Measurements from ENCODE around the gene REL. TPM values are rescaled to one million over a fixed set of nuclear protein-coding genes. Genes with fewer than 3 reads are reported as not detected.

Gene REL
- total RNA-seq, 4 donors from 2014 or later = 10.5 to 17.3 (median 12.7) TPM

DNA sequence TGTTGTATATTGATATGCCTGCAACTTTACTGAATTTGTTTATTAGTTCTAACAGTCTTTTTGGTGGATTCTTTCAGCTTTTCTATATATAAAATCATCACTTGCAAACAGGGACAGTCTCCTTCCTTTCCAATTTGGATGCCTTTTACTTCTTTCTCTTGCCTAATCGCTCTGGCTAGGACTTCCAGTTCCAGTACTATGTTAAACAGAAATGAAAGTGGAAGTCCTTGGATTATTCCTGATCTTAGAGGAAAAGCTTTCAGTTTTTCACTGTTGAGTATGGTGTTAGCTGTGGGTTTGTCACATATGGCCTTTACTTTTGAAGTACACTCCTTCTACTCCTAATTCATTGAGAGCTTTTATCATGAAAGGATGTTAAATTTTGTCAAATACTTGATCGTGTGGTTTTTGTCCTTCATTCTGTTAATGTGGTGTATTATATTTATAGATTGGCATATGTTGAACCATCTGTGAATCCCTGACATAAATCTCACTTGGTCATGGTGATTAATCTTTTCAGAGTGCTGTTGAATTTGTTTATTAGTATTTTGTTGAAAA, 52.9 kb downstream of the REL start:
- WGBS, 2 donors = 66 to 77% methylated on average over 2 of the region's 2 CpGs
- no peak overlapping the region for H3K4me3 ChIP-seq
- no peaks in the 10 kb centered on the region for H3K9me3 ChIP-seq
- peak in 1 of 2 donors; percentile 16 for DNase-seq (ENCODE audit: low spot score in 2 of 2)
- peak overlapping the region in 2 of 4 donors; percentile 22 to 57 for H3K27ac ChIP-seq
- TF ChIP-seq POLR2A (IDR thresholded peaks at IDR 0.05) (no peak), EP300 (IDR thresholded peaks at IDR 0.05) (peak in 1 of 2 donors; percentile 62)
- TF ChIP-seq, protein P1, sequence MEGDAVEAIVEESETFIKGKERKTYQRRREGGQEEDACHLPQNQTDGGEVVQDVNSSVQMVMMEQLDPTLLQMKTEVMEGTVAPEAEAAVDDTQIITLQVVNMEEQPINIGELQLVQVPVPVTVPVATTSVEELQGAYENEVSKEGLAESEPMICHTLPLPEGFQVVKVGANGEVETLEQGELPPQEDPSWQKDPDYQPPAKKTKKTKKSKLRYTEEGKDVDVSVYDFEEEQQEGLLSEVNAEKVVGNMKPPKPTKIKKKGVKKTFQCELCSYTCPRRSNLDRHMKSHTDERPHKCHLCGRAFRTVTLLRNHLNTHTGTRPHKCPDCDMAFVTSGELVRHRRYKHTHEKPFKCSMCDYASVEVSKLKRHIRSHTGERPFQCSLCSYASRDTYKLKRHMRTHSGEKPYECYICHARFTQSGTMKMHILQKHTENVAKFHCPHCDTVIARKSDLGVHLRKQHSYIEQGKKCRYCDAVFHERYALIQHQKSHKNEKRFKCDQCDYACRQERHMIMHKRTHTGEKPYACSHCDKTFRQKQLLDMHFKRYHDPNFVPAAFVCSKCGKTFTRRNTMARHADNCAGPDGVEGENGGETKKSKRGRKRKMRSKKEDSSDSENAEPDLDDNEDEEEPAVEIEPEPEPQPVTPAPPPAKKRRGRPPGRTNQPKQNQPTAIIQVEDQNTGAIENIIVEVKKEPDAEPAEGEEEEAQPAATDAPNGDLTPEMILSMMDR (IDR thresholded peaks at IDR 0.05) = no peak
- peaks cover under 1 to 40% (median 5%) of the 10 kb centered on the region in 3 donors for H3K36me3 ChIP-seq
- H3K4me1 ChIP-seq = peaks cover 0 to 14% (median 0%) of the 10 kb centered on the region in 4 donors
- no peaks in the 10 kb centered on the region for H3K27me3 ChIP-seq

DNA sequence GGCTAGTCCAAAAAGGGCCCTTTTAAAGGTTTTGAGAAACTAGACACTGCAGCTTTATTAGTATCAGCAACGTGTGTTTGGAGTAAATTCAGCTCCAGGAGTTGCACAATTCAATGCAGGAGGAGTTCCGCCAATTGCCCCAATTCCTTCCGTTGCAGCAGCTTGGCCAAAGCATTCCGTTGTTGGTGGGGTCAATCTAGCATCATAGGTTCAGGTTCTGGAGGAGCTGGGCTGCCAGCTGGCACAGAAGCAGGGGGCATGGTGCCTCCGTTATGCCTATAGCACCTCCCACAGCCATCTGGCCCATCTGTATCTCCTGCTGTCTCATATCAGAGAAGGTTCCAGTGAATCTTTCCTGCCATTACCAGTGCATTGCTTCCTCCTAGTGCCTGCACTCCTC, 55.4 kb downstream of the REL start:
- TF ChIP-seq EP300 (IDR thresholded peaks at IDR 0.05) (no peak), POLR2A (IDR thresholded peaks at IDR 0.05) (no peak)
- TF ChIP-seq, protein P1 (IDR thresholded peaks at IDR 0.05) = no peak
- H3K4me3 ChIP-seq = no peak overlapping the region
- H3K9me3 ChIP-seq = no peaks in the 10 kb centered on the region
- H3K27ac ChIP-seq = no peak overlapping the region
- no peaks in the 10 kb centered on the region for H3K27me3 ChIP-seq
- WGBS, 2 donors = 75 to 86% methylated on average over 5 of the region's 5 CpGs
- DNase-seq (ENCODE audit: low spot score in 2 of 2) = no peak
- peaks cover 0 to 18% (median 0%) of the 10 kb centered on the region in 4 donors for H3K4me1 ChIP-seq
- H3K36me3 ChIP-seq = peaks cover 2 to 36% (median 4%) of the 10 kb centered on the region in 3 donors

DNA sequence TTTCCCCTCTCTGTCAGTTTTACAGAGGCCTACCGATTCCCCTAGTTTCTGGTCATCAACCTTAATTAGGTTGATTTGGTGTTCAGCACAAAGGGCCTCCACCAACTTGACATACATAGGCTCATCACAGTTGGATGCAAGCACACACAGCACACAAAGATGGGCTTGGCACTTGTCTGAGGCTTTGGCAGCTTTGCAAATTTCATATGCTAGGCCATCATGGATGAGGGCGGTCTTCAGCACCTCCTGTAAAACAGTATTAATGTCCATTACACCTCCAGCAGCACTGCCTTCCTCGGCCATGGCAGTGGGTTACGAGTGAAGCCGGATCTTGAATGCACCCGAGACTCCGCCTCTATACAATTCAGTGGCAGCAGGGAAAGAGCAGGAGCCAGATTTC, 56.9 kb downstream of the REL start:
- 96% methylated on average over 7 of the region's 7 CpGs for WGBS, 2 donors

DNA sequence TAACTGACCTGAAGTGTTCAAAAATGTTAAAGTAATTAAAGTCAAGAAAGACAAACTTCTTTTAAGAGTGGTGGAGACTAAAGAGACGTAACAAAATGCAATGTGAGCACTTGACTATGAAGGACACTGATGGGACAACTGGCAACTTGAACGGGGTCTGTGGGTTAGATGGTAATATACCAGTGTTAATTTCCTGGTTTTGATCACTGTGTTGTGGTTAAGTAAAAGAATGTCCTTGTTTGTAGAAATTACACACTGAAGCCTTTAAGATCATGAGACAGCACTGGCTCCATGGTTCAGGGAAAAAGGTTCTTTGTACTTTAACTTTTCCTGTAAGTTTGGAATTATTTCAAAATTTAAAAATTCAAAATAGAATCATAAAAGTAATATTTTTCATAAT, 58.2 kb downstream of the REL start:
- WGBS, 2 donors = 54 to 58% methylated on average over 2 of the region's 2 CpGs
- Histone ChIP-seq H3K4me3 (no peak overlapping the region), H3K27me3 (no peaks in the 10 kb centered on the region), H3K9me3 (no peaks in the 10 kb centered on the region), H3K36me3 (peaks cover 0 to 34% (median 2%) of the 10 kb centered on the region in 3 donors), H3K27ac (no peak overlapping the region), H3K4me1 (peaks cover 0 to 6% (median 0%) of the 10 kb centered on the region in 4 donors)
- no peak for DNase-seq (ENCODE audit: low spot score in 2 of 2)
- TF ChIP-seq, protein P1 (IDR thresholded peaks at IDR 0.05) = no peak
- TF ChIP-seq EP300 (IDR thresholded peaks at IDR 0.05) (no peak), POLR2A (IDR thresholded peaks at IDR 0.05) (no peak)

More for the DNA sequence above, 56.9 kb downstream of the REL start:
- Histone ChIP-seq H3K4me3 (no peak overlapping the region), H3K27me3 (no peaks in the 10 kb centered on the region), H3K36me3 (peaks cover 0 to 23% (median 2%) of the 10 kb centered on the region in 3 donors), H3K9me3 (no peaks in the 10 kb centered on the region), H3K4me1 (peaks cover 0 to 18% (median 0%) of the 10 kb centered on the region in 4 donors), H3K27ac (no peak overlapping the region)
- TF ChIP-seq, protein P1 (IDR thresholded peaks at IDR 0.05) = no peak
- TF ChIP-seq EP300 (IDR thresholded peaks at IDR 0.05) (no peak), POLR2A (IDR thresholded peaks at IDR 0.05) (no peak)
- DNase-seq (ENCODE audit: low spot score in 2 of 2) = no peak

DNA sequence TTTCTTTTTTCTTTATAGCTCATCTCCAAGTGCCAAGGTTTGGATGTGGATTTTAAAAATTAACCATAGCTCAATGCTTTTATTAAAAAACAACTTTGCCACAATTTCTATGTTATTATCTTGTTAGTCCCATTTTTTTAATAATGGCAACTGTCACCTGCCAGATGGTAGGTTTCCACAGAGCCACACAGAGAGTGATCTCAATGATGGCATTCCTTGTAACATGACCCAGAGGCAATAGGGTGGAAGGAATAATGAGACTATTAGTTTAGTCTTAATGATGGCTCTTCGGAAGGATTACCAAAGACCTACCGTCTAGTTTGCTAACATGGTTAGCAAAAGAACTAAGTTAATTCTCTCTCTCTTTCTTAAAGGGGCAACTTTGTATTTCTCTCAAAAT, 64.0 kb downstream of the REL start:
- Histone ChIP-seq H3K9me3 (no peaks in the 10 kb centered on the region), H3K27me3 (no peaks in the 10 kb centered on the region), H3K4me3 (no peak overlapping the region), H3K27ac (no peak overlapping the region), H3K36me3 (peaks cover 0 to 31% (median 0%) of the 10 kb centered on the region in 3 donors), H3K4me1 (no peaks in the 10 kb centered on the region)
- no peak for TF ChIP-seq EP300 (IDR thresholded peaks at IDR 0.05)
- TF ChIP-seq, protein P1 (IDR thresholded peaks at IDR 0.05) = no peak
- no peak for TF ChIP-seq POLR2A (IDR thresholded peaks at IDR 0.05)
- 60 to 69% methylated on average over 2 of the region's 2 CpGs for WGBS, 2 donors
- DNase-seq (ENCODE audit: low spot score in 2 of 2) = no peak

All from tibial nerve (tissue), 4 donors.